Hematopoietic multipotent progenitor cell (in vitro differentiated cells): ENCODE measurements around the gene KCNB1. TPM values are rescaled to one million over a fixed set of nuclear protein-coding genes. Genes with fewer than 3 reads are reported as not detected.

ENCODE experiments used
- DNase-seq, 3 donors: peaks; one replicate each; pipeline ENCODE4 v3.0.0-alpha.2; 2011 to 2015; ENCODE audit warnings: low read depth in 2 of 3, low spot score in 2 of 3
- total RNA-seq: library from RNA; depleted of rRNA; stranded (reverse); fragments of >200 nt; gene quantifications from one replicate; pipeline ENCODE4 v1.2.3, GENCODE V29; 2012

The KCNB1 gene
- total RNA-seq, 1 donor: under 0.01 TPM

DNA sequence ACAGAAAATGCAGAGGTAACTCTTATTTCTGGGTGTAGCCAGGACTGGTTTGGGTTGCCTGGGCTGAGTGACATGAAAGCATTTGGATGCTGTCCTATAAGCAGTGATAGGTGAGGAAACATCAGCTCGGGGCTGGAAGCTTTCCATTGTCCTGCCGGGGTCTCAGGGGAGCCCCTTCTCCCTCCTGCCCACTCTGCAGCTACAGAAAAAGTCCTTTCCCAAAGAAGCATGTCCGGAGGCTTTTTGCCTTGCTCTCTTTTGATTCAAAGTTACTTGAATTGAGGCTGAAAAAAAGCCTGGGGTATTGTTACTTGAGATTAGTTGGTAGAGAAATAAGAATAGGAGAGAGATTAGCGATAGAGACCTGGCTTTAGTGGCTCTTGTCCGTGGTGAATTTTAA lies 113.9 kb downstream of the KCNB1 start:
- no peak for DNase-seq

DNA sequence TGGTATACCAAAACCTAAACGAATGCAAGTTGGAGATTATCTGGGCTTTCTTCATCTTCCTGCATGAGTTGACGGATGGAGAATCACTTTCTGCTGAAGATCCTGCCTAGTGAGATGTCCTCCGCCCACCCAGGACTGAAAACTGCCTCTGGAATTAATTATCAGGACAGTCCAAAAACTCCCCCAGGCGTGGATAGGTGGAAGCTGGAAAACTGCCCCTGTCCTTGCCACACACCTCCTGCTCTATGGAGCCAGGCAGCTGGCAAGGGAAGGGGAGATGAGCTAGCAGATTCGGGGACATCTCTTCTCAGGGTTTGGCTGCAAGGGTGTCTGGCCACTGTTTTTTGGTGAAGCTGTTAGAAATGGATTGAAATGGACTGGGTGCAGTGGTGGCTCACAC lies 115.4 kb downstream of the KCNB1 start:
- no peak for DNase-seq

GRCh38 chr20:49366687-49367086 lies 115.8 kb downstream of the KCNB1 start:
- no peak for DNase-seq

DNA sequence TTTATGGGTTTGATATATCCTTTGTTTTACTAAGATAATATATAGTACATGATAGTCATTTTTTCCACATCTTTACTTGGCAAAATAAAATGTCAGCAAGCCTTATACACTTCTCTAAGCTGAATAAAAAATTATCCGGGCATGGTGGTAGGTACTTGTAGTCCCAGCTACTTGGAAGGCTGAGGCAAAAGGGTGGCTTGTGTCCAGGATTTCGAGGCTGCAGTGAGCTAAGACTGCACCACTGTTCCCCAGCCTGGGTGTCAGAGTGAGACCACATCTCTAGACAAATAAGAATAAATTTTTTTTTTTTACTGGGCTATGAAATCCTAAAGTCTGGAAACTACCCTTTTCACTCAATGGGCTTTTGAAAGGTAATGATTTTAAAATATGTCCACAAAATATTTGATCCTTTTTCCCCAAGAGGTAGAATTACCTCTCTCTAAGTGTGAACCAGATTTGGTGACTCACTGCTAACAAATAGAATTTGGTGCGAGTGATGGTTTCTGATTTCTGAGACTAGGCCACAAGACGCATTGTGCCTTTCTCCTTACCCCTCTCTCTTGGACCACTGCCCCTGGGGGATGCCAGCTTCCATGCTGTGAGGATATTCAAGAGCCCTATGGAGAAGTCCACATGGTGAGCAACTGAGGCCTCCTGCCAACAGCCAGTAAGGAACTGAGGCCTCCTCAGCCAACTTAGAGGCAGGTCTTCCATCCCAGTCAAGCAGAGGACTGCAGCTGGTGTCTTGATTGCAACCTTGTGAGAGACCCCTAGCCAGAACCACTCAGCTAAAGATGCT lies 120.4 kb downstream of the KCNB1 start:
- DNase-seq: no peak

- no peak for DNase-seq
Observed at GRCh38 chr20:49360242-49360968, 122.1 kb downstream of the KCNB1 start.

DNA sequence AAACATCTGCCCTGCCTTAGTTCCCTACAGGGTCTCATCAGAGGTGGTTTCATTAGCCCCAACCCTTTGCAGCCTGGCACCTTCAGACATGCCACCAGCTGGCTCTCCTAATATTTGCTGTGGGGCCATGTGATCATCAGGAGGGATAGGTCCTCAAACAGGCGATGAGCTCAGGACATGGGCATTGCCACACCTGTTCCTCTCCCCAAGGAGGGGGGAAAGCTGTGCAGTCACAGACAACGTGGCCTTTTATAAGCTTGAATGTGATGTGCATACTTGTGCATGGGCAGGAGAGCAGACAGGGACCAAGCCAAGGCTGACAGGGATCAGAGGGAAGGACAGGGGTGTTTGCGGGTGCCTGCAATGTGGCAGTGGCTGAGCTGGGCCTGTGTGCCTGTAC lies 125.8 kb downstream of the KCNB1 start:
- no peak for DNase-seq

DNA sequence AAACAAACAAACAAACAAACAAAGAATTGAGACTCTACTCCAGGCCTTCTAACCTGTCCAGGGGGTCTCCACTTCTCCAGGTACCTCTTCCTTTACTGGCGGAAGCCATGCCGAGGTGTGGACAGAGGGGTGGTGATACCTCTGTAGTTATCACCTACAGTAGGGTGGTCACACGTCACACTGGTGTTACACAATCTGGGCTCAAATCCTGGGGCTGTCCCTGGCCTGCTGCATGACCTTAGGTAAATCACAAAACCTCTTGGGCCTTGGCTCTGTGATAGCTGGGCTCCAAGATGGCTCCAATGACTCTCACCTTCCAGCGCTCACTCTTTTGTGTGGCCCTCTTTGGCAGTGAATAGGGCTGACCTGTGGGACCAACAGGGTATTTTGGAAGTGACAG lies 127.8 kb downstream of the KCNB1 start:
- no peak for DNase-seq

- no peak for DNase-seq
Observed at GRCh38 chr20:49353348-49353747, 129.1 kb downstream of the KCNB1 start.

DNA sequence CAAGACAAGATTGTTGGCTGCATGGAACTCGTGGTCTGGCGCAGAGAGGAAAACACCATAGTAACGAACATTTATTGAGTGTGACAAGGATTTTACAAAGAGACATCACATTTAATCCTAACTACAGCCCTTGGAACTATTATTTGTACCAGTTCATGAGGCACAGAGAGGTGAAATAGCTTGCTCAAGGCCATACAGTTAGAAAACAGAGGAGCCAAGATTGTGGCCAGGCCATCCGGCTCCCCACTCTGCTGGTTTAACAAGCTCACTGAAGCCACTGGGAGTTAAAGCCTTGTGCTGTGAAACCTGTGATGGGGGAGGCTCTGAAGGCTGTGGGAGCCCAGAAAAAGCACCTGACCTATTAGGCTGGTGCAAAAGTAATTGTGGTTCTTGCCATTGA lies 129.7 kb downstream of the KCNB1 start:
- no peak for DNase-seq

- no peak for DNase-seq
Observed at GRCh38 chr20:49351775-49352174, 130.7 kb downstream of the KCNB1 start.

GRCh38 chr20:49349694-49350252 lies 132.7 kb downstream of the KCNB1 start:
- DNase-seq: no peak

DNA sequence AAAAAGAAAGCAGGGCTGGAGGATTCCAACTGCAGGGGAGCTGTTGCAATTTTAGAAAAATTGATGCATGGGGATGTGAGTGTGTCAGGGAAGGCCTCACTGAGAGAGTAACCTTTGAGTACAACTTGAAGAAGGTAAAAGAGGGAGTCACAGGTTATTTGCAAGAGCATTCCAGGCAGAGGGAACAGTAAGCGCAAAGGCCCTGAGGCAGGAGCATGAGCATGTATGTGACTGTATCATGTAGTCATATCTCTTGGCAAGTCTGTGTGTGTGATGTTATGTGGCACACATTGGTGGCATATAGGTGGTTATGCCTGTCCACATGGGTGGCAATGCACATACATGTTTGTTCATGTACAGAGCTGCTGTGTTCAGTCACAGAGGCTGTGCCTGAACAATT lies 133.4 kb downstream of the KCNB1 start:
- no peak for DNase-seq

- DNase-seq: no peak
Observed at GRCh38 chr20:49348563-49348962, 133.9 kb downstream of the KCNB1 start.

- no peak for DNase-seq
Observed at GRCh38 chr20:49347156-49347555, 135.3 kb downstream of the KCNB1 start.

DNA sequence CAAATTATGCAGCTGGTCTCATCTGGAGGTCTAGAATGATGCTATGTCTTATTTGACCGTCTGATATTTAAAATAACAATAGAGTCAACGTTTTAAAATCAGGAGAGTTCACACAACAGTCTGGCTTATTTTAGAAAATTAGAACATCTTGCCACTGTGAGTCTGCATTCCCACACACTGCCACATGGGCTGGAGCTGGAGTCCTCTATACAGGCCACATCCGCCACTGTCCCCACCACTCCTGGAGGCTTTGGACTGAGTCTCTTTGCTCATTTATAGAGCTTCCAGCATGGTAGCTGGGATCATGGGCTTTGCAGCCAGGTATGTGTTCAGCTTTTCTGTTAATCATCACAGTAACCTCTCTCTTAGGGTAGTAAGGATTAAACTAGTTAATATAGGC lies 135.8 kb downstream of the KCNB1 start:
- DNase-seq: no peak

- no peak for DNase-seq
Observed at GRCh38 chr20:49345524-49345923, 136.9 kb downstream of the KCNB1 start.

- no peak for DNase-seq
Observed at GRCh38 chr20:49344975-49345374, 137.5 kb downstream of the KCNB1 start.

DNA sequence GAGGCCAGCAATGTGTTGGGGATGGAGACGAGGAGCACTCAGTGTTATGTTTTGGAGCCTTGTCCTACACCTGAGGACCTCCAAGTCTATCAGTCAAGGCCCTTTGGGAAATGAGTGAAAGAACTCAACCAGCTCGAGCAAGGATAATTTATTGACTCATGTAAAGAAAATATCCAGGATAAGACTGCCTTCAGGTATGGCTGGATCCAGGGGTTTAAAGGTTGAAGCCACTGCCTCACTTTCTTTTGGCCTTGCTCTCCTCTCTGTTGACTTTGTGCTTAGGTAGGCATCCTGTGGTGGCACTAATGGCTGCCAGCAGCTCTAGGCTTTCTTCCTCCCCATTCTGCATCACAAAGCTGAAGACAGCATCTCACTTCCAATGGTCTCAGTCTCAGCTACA lies 138.3 kb downstream of the KCNB1 start:
- DNase-seq: no peak

DNA sequence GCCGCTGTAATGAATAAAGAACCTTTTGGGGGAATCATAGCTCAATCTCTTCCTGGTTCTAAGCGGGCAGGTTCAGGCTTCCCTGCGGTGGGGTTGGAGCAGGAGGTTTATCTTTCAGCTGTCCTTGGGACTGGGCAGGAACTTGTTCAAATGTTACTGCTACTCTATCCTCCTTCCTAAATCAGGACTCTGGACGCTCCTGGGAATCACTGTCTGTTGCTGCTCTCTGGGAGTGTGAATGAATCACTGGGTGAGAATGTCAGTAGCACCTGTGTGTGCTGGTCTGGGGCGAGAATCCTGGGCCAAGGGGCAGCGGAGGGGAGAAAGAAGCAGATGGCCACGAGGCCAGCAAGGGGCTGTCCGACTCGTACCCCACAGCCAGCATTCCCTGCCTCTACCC lies 139.2 kb downstream of the KCNB1 start:
- no peak for DNase-seq

DNA sequence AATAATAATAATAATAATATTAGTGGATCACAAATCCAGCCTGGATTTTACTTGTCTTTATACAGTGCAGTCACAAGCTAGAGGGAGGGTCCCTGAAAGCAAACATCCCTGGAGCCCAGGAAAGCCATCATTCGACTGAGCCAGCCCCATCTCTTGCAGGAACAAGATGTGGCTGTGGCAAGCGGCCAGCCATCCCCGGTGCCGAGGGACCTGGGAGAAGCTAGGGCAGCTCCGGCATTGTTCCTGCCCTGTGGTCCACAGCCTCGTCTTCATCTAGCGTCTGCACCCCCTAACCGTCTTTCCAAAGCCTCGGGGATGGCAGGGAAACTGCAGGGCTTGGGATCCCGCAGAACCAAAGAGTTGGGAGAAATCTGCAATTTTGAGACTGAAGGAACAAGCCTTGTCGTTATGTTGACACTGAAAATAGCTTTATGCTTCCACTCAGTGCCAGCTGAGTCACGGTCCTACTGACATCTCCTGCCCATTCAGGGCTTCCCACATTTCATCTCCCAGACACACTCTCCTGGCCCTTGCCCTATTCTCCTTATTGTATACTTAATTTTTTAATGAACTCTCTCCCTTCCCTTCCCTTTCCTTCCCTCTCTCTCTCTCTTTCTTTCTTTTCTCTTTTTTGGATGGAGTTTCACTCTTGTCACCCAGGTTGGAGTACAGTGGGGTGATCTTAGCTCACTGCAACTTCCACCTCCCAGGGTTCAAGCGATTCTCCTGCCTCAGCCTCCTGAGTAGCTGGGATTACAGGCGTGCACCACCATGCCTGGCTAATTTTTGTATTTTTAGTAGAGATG lies 142.1 kb downstream of the KCNB1 start:
- DNase-seq: no peak

DNA sequence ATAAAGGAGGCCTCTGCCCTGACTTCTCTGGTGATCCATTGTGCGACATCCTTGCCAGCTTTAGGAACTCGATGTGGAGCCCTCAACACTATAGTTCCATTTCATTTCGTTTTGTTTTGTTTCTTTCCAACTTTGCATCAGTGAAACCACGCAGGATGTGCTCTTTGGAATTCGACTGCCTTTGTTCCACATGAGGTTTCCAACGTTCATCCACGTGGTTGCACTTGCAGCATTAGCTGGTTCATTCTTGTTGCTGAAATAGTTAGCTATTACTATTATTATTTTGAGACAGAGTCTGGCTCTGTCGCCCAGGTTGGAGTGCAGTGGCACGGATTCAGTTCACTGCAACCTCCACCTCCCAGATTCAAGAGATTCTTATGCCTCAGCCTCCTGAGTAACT lies 143.3 kb downstream of the KCNB1 start:
- no peak for DNase-seq
